Esophagus squamous epithelium (tissue), 5 donors: ENCODE results near the gene OR2G6. TPM values are rescaled to one million over a fixed set of nuclear protein-coding genes. Genes with fewer than 3 reads are reported as not detected.
"Not testable (repeated sequence)": the region's sequence is repeated elsewhere in the genome, so short reads cannot be mapped to it uniquely, and the experiment has no call there.

Experiments
- DNase-seq: peaks from one replicate; lab custom pipeline; 2025; lab: John Stamatoyannopoulos, UW
- H3K27ac ChIP-seq, 4 donors: fragments of 200-600 bp; sonication (generic); one replicate each; pipeline ENCODE4 v1.5.1; 2016 to 2019; ENCODE audit warnings: mild to moderate bottlenecking in 1 of 4
- H3K27me3 ChIP-seq, 4 donors: fragments of 200-600 bp; sonication (generic); 1 replicate in 3 of 4; 2 replicates in 1 of 4; pipeline versions ENCODE4 v1.5.1 to v1.6.0; 2017 to 2021; ENCODE audit warnings: antibody characterized with exemption in 1 of 4
- H3K36me3 ChIP-seq, 3 donors: fragments of 200-600 bp; sonication (generic); one replicate each; pipeline ENCODE4 v1.5.1; 2016 to 2019
- H3K4me1 ChIP-seq, 3 donors: fragments of 200-600 bp; sonication (generic); one replicate each; pipeline ENCODE4 v1.5.1; 2017 to 2019
- H3K4me3 ChIP-seq, 4 donors: fragments of 200-600 bp; sonication (generic); 1 replicate in 3 of 4; 2 replicates in 1 of 4; pipeline ENCODE4 v1.5.1; 2016 to 2019; ENCODE audit warnings: mild to moderate bottlenecking in 2 of 4, moderate library complexity in 1 of 4
- H3K9me3 ChIP-seq, 3 donors: fragments of 200-600 bp; sonication (generic); one replicate each; pipeline ENCODE4 v1.5.1; 2016 to 2019
- POLR2A ChIP-seq, 4 donors: fragments of 450-650 bp; IDR thresholded peaks; one replicate each; pipeline ENCODE4 v1.6.1; 2017; ENCODE audit warnings: antibody characterized with exemption in 4 of 4, mild to moderate bottlenecking in 4 of 4, moderate library complexity in 3 of 4
- WGBS, 2 donors: methylation state at CpG; one replicate each; pipeline ENCODE4 v1.1.5; 2018; 5-methylcytosine and 5-hydroxymethylcytosine counted together
- intact Hi-C: fragments of 100-400 bp; cut with DNase I; formaldehyde crosslinking; loops from one replicate; pipeline ENCODE4 v1.15.0; 2022
- total RNA-seq, 4 donors: library from RNA; depleted of rRNA; stranded (reverse); fragments of >200 nt; gene quantifications; one replicate each; pipeline ENCODE4 v1.1.0, GENCODE V29; 2016
- TF ChIP-seq, protein P1 (sequence below), 6 experiments: fragments of 450-650 bp in 4 of 6; fragments of 200-600 bp in 2 of 6; sonication (generic) in 2 of 6; IDR thresholded peaks; one replicate each; pipeline ENCODE4 v1.5.1; 2016 to 2019; ENCODE audit warnings: antibody characterized with exemption in 6 of 6, mild to moderate bottlenecking in 4 of 6, moderate library complexity in 4 of 6
- donor health status: DM: yes; HTN: yes; CAD: no.

The OR2G6 gene
- not detected for total RNA-seq

DNA sequence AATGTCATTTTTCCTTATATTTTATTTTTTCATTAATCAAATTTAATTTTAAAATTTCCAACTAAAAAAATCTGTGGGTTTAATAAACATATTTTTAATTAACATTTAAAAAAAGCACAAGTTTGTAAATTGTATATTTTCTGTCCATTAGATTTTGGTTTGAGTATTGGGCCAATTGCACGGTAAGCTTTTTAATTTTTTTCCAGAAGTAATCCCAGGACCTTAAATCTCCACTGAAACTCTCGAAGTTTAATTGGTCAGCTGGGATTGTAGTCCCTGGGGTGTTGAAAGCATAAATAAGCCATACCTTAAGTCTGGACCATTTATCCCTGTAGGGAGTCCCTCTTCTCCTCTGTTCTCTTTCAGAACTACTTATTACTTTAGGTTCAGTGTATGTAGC lies at the start of gene OR2G6:
OR2G6 (plus strand) TSS at position 301 of the 400 bp plus-strand sequence. CDS start 13,574 bp downstream, outside the sequence.
- H3K27ac ChIP-seq, H3K4me1 ChIP-seq, intact Hi-C loops, DNase-seq, H3K36me3 ChIP-seq, H3K4me3 ChIP-seq, H3K9me3 ChIP-seq, H3K27me3 ChIP-seq: not testable (repeated sequence)
- WGBS, 2 donors = no CpG with 5 or more reads among the region's 2 CpGs

DNA sequence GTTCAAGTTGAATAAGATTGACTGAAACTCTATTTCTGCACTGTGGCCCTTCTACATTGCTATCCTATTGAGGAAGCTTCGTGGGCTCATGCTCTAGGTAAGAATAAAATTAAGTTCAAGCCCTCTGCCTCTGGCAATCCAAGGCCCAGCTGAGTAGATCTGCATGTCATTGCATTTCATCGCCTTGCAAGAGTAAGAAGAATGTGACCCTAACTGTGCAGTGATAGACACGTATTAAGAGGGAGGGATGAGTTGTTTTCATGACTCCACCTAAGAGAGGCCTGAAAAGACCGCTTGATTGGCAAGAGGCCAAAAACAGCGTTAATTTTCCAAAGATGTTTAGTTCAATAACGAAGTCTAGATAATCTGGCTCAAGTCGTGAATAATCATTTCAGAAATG lies 48.8 kb upstream of the OR2G6 start:
- H3K4me1 ChIP-seq, intact Hi-C loops, DNase-seq, H3K36me3 ChIP-seq, H3K4me3 ChIP-seq, H3K27ac ChIP-seq, H3K27me3 ChIP-seq, H3K9me3 ChIP-seq: not testable (repeated sequence)
- WGBS, 2 donors = 59 to 66% methylated on average over 7 of the region's 7 CpGs

DNA sequence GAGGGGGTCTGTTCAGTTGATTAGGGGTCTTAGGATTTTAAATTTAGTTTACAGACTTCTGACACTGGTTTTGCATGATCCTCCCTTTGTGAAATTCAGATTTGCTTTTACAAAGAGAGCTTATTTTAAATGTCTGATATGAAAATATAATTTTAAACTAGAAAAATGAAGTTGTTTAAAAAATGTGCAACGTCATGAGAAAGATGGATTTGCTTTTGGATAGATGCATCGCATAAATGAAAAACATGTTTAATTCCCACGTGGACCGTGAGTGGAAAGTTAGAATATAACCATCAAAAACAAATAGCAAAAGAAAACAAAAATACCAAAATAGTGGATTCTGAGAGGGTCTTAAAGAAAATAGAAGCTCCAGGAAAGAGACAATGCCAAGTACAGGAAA lies 36.7 kb upstream of the OR2G6 start:
- intact Hi-C loops = no loop called here
- Histone ChIP-seq H3K4me1 (no peaks in the 10 kb centered on the region), H3K36me3 (no peaks in the 10 kb centered on the region), H3K9me3 (no peaks in the 10 kb centered on the region), H3K27me3 (no peaks in the 10 kb centered on the region), H3K27ac (no peak overlapping the region), H3K4me3 (no peak overlapping the region)
- WGBS, 2 donors = 79 to 82% methylated on average over 4 of the region's 4 CpGs
- no peak for DNase-seq
- TF ChIP-seq, protein P1, sequence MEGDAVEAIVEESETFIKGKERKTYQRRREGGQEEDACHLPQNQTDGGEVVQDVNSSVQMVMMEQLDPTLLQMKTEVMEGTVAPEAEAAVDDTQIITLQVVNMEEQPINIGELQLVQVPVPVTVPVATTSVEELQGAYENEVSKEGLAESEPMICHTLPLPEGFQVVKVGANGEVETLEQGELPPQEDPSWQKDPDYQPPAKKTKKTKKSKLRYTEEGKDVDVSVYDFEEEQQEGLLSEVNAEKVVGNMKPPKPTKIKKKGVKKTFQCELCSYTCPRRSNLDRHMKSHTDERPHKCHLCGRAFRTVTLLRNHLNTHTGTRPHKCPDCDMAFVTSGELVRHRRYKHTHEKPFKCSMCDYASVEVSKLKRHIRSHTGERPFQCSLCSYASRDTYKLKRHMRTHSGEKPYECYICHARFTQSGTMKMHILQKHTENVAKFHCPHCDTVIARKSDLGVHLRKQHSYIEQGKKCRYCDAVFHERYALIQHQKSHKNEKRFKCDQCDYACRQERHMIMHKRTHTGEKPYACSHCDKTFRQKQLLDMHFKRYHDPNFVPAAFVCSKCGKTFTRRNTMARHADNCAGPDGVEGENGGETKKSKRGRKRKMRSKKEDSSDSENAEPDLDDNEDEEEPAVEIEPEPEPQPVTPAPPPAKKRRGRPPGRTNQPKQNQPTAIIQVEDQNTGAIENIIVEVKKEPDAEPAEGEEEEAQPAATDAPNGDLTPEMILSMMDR (IDR thresholded peaks at IDR 0.05) = no peak
- TF ChIP-seq POLR2A (IDR thresholded peaks at IDR 0.05) = no peak

DNA sequence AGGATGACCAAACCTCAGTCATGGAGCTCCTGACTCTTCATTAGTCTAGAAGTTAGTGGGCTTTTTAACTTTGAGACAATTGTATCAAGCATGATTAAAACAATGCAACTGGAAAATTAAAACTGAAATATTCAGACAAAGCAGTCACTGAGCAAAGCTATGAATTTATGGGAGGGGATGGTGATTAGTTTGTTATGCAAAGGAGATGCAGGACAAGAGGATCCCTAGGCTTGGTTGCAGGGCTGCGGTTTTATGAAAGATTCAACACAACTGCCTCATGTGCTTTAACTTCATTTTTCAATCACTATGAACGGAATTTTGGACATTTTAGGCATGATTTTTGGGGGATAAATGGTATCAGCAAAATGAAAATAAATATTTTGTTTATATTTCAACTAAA lies 35.8 kb upstream of the OR2G6 start:
- intact Hi-C loops, H3K27me3 ChIP-seq, H3K4me1 ChIP-seq, DNase-seq, H3K36me3 ChIP-seq, H3K27ac ChIP-seq, H3K4me3 ChIP-seq, H3K9me3 ChIP-seq: not testable (repeated sequence)
- 52 to 55% methylated on average over 2 of the region's 2 CpGs for WGBS, 2 donors

DNA sequence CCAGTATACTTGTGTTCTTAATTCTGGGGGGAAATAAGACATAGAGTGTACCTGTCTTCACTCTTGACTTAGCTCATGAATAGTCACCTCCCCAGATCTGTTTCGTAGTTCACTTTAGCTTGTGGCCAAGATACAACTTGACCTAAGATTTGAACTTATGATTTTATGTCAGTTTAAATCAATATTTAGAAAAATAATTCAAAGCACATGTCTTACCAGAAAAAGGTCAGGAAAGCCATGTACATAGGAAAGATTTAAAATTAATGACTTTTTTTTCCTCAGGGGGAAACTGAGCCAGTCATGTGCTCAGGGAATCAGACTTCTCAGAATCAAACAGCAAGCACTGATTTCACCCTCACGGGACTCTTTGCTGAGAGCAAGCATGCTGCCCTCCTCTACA lies 34.8 kb upstream of the OR2G6 start, which contains the start of gene OR2T3:
OR2T3 (plus strand) TSS at position 301 of the 400 bp plus-strand sequence; CDS start at position 301, 0 bp downstream.
- DNase-seq, H3K27me3 ChIP-seq, H3K36me3 ChIP-seq, intact Hi-C loops, H3K4me3 ChIP-seq, H3K27ac ChIP-seq, H3K9me3 ChIP-seq, H3K4me1 ChIP-seq: not testable (repeated sequence)
- 64 to 70% methylated on average over 1 to 2 of the region's 2 CpGs for WGBS, 2 donors

DNA sequence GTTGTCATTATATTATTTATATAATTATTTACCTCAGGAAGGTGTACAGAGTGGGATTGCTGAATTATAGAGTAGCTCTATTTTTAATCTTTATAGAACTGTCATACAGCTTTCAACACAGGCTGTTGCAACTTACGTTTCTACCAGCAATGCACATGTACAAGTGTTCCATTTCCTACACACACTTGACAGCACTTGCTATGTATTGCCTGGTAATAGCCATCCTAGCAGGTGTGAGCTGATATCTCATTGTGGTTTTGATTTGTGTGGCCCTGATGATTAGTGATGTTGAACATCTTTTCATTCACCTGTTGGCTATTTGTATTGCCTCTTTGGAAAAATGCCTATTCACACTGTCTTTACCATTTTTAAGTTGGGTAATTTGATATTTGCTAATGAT lies 32.2 kb upstream of the OR2G6 start:
- DNase-seq, H3K9me3 ChIP-seq: not testable (repeated sequence)

DNA sequence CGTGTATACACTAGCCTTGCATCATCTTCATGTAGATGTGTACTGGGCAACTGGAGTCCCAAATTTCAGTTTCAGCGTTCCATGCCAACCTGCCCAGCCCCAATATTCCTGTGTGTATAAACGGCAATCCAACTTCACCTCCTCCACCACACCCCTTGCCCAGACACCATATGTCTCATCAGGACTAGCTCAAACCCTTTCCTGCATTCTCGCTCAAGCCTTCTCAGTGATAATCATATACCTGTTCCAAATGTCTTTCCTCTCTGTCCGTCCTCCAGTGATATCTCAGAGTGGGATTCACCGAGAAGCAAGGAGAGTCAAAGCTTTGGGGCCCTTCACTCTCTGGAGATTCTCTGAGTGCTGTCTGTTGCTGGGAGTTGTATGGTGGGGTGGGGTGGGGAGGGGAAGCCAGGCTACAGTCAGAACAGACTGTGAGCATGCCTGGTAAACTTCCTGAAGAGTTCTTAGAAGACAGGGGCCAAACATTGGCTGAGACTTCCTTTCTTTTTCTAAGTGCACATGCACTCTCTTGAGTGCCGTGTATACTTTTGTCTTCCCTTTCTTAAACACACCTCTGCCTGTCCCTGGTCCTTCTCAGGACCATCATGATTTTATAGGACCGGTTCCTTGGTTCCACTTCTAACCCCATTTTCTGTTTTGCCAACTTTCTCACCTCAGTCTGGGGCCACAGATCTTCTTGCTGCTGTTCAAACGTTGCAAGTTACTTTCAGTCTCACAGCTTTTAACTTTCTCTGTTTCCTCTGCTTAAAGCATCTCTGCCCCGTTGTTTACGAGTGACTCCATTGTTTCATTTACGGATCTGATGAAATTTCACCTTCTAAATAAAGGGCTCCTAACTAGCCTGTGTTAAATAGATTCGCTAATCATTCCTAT lies 25.9 kb upstream of the OR2G6 start:
- not testable (repeated sequence) for H3K4me3 ChIP-seq

More for the DNA sequence above, 32.2 kb upstream of the OR2G6 start:
- H3K4me3 ChIP-seq, H3K27ac ChIP-seq, intact Hi-C loops, H3K27me3 ChIP-seq, H3K4me1 ChIP-seq, H3K36me3 ChIP-seq: not testable (repeated sequence)
- WGBS, 2 donors = no CpG with 5 or more reads among the region's 1 CpG

DNA sequence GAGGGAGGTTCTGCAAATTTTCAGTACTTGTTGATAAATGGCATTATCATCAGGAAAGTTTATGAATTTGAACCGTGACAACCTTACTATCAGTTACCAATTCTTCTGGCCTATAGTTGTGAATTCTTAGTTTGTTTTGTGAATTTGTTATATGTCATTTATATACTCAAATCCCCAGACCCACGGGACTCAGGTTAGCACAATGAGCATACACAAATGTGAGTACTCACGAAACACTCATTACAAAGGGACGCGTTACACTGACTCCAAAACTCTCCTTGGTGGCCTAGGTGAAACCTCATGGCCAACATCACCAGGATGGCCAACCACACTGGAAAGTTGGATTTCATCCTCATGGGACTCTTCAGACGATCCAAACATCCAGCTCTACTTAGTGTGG lies 19.6 kb upstream of the OR2G6 start, which contains the start of gene OR2T5:
OR2T5 (plus strand) TSS at position 301 of the 400 bp plus-strand sequence; CDS start at position 301, 0 bp downstream.
- H3K4me1 ChIP-seq, H3K4me3 ChIP-seq, H3K27me3 ChIP-seq, H3K27ac ChIP-seq, DNase-seq, H3K36me3 ChIP-seq, intact Hi-C loops, H3K9me3 ChIP-seq: not testable (repeated sequence)
- no CpG with 5 or more reads among the region's 6 CpGs for WGBS, 2 donors

More for the DNA sequence above, 25.9 kb upstream of the OR2G6 start:
- H3K36me3 ChIP-seq, DNase-seq, H3K9me3 ChIP-seq, intact Hi-C loops, H3K27me3 ChIP-seq, H3K27ac ChIP-seq, H3K4me1 ChIP-seq: not testable (repeated sequence)
- 53 to 57% methylated on average over 12 to 13 of the region's 13 CpGs for WGBS, 2 donors

DNA sequence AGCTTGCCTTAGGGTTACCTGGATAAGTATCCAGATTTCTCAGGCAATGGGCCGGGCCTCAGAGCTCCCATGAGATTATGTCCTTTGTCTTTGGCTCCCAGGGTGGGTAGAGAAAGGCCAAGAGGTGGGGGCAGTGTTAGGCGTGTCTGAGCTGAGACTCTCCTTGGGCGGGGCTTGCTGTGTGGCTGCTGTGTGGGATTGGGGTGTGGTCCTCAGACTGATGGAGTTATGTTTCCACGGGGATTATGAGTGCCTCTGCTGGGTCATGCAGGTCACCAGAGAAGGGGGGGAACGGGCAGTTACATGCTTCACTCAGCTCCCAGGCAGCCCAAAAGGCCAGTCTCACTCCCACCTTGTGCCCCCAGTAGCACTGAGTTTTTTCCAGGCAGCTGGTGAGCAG lies 11.2 kb upstream of the OR2G6 start:
- H3K36me3 ChIP-seq, H3K4me3 ChIP-seq, H3K9me3 ChIP-seq, intact Hi-C loops, H3K4me1 ChIP-seq, H3K27me3 ChIP-seq, H3K27ac ChIP-seq, DNase-seq: not testable (repeated sequence)
- WGBS, 2 donors = no CpG with 5 or more reads among the region's 5 CpGs

DNA sequence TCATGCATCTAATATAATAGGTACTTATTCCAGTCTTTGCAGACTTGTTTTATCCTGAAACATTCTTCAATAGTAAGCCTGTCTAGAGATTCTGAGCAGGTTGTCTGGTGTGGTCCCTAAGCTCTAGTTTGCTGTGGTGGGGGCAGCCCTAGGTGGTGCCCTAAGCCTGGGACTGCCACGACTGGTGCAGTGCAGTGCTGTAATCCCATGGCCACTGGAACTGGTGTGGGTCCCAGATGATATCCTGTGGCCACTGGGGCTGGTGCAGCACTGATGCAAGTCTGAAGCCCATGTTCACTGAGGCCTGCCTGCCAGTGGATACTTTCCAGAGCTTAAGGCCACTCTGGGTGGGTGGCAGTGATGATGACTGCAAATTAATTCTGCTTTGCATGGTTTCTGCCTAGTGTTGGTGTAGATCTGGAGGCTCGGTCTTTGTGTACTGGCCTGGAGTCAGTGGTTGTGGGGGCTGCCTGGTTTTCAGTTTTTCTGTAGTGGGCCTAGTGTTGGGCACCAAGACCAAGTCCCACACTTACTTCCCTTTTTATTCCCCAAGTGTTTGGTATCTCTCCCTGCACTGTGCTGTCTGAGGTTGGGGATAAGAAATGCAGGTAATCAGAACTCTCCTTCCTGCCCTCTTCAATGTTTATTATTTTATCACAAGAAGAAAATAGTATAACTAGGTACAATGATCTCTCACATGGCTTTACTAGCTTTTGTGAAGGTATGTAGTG lies 7.4 kb upstream of the OR2G6 start:
- H3K4me3 ChIP-seq, H3K9me3 ChIP-seq, H3K4me1 ChIP-seq, intact Hi-C loops, H3K36me3 ChIP-seq, H3K27ac ChIP-seq, DNase-seq, H3K27me3 ChIP-seq: not testable (repeated sequence)
- WGBS, 2 donors = 71 to 83% methylated on average over 1 of the region's 2 CpGs

DNA sequence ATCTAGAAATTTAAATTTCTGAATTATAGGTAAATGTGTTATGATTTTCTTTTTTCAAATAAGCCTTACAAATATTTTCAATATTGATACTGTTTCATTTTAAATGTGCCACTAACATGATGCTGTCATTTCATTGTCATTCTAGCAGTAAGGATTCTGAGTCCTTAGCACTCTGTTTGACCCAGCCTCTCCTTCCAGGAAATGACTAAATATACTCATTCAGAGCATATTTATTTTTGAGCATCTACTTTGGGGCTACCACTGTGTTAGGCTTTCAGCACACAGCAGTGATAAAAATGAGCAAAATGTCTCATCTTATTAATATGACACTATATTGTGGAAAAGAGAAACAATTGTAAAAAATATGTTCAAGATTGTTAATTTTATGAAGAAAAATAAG lies 2.3 kb downstream of the OR2G6 start:
- H3K27ac ChIP-seq, DNase-seq, intact Hi-C loops, H3K9me3 ChIP-seq, H3K27me3 ChIP-seq, H3K4me3 ChIP-seq, H3K36me3 ChIP-seq, H3K4me1 ChIP-seq: not testable (repeated sequence)
